GM23338 (cell line): ENCODE measurements around the gene MTMR1. TPM values are rescaled to one million over a fixed set of nuclear protein-coding genes. Genes with fewer than 3 reads are reported as not detected.

Experiments used
- ATAC-seq: fragments of 200-7000 bp; cut with Tn5 transposase; 3 replicates; pipeline ENCODE4 v1.9.1; 2020
- DNase-seq: peaks from one replicate; pipeline ENCODE4 v3.0.0-alpha.2; 2015; ENCODE audit warnings: low spot score
- H2AFZ ChIP-seq: fragments of 200-600 bp; sonication (generic); 2 replicates; pipeline ENCODE4 v1.8.0; 2016; ENCODE audit warnings: antibody characterized with exemption, mild to moderate bottlenecking, moderate library complexity
- H3F3A ChIP-seq: fragments of 200-600 bp; sonication (generic); replicated peaks from 2 replicates; pipeline ENCODE4 v1.8.0; 2017; ENCODE audit warnings: antibody characterized with exemption, mixed run types, low read depth
- H3K27ac ChIP-seq: fragments of 200-600 bp; sonication (generic); 2 replicates; pipeline ENCODE4 v1.6.1; 2016; ENCODE audit warnings: low read depth
- H3K27me3 ChIP-seq: fragments of 200-600 bp; sonication (generic); 2 replicates; pipeline ENCODE4 v1.8.0; 2016; ENCODE audit warnings: mild to moderate bottlenecking, mixed run types, moderate library complexity; ENCODE audit not compliant: insufficient read depth
- H3K36me3 ChIP-seq: fragments of 200-600 bp; sonication (generic); 2 replicates; pipeline ENCODE4 v1.8.0; 2016; ENCODE audit warnings: mild to moderate bottlenecking; ENCODE audit not compliant: insufficient read depth
- H3K4me1 ChIP-seq: fragments of 200-600 bp; sonication (generic); 2 replicates; pipeline ENCODE4 v1.8.0; 2016; ENCODE audit warnings: mild to moderate bottlenecking, moderate library complexity; ENCODE audit not compliant: insufficient read depth
- H3K4me2 ChIP-seq: fragments of 200-600 bp; sonication (generic); 2 replicates; pipeline ENCODE4 v1.7.1; 2017; ENCODE audit warnings: mixed run types
- H3K4me3 ChIP-seq: fragments of 200-600 bp; sonication (generic); 2 replicates; pipeline ENCODE4 v1.6.1; 2016; ENCODE audit warnings: mixed run types
- H3K79me2 ChIP-seq: fragments of 200-600 bp; sonication (generic); replicated peaks from 2 replicates; pipeline ENCODE4 v1.8.0; 2017; ENCODE audit warnings: mild to moderate bottlenecking; ENCODE audit not compliant: insufficient read depth
- H3K9me2 ChIP-seq: fragments of 200-600 bp; sonication (generic); 2 replicates; pipeline ENCODE4 v1.8.0; 2017; ENCODE audit not compliant: insufficient read depth
- H4K20me1 ChIP-seq: fragments of 200-600 bp; sonication (generic); replicated peaks from 2 replicates; pipeline ENCODE4 v1.8.0; 2017; ENCODE audit warnings: mild to moderate bottlenecking; ENCODE audit not compliant: insufficient read depth
- H3K27ac Mint-ChIP-seq: 2 replicates; pipeline ENCODE4 v1.8.0; 2020; ENCODE audit warnings: inconsistent platforms, mild to moderate bottlenecking, moderate library complexity, mixed read lengths
- H3K27me3 Mint-ChIP-seq: 3 replicates; pipeline ENCODE4 v1.8.0; 2022; ENCODE audit warnings: low read depth, mild to moderate bottlenecking, moderate library complexity, mixed read lengths, inconsistent platforms; ENCODE audit not compliant: insufficient read depth, poor library complexity
- H3K36me3 Mint-ChIP-seq: 3 replicates; pipeline ENCODE4 v1.8.0; 2021; ENCODE audit warnings: low read depth, mild to moderate bottlenecking, inconsistent platforms, moderate library complexity, mixed read lengths
- H3K4me1 Mint-ChIP-seq: 3 replicates; pipeline ENCODE4 v1.8.0; 2020; ENCODE audit warnings: mild to moderate bottlenecking, inconsistent platforms, mixed read lengths
- H3K4me3 Mint-ChIP-seq: 3 replicates; pipeline ENCODE4 v1.8.0; 2021; ENCODE audit warnings: moderate library complexity, mild to moderate bottlenecking, inconsistent platforms, mixed read lengths
- H3K9me3 Mint-ChIP-seq: 3 replicates; pipeline ENCODE4 v1.8.0; 2020; ENCODE audit warnings: moderate library complexity, mild to moderate bottlenecking, inconsistent platforms, mixed read lengths
- CREB1 ChIP-seq: fragments of 250-450 bp; sonication (Bioruptor Pico); IDR thresholded peaks from 2 replicates; pipeline ENCODE4 v1.5.0; 2020; ENCODE audit warnings: low read depth, mild to moderate bottlenecking, moderate library complexity
- EZH2 ChIP-seq: fragments of 200-600 bp; sonication (generic); IDR thresholded peaks from one replicate; pipeline ENCODE4 v1.8.0; 2017; ENCODE audit warnings: antibody characterized with exemption, mild to moderate bottlenecking, low read depth; ENCODE audit not compliant: unreplicated experiment
- EZH2phosphoT487 ChIP-seq: fragments of 200-600 bp; sonication (generic); IDR thresholded peaks from one replicate; pipeline ENCODE4 v1.8.1; 2018; ENCODE audit warnings: antibody characterized with exemption; ENCODE audit not compliant: unreplicated experiment
- JUNB ChIP-seq: IDR thresholded peaks from one replicate; pipeline ENCODE4 v1.6.1; 2016; ENCODE audit warnings: antibody characterized with exemption; ENCODE audit not compliant: unreplicated experiment
- POLR2AphosphoS5 ChIP-seq: IDR thresholded peaks from 2 replicates; pipeline ENCODE4 v1.6.1; 2016; ENCODE audit warnings: antibody characterized with exemption, low read depth
- STAT1 ChIP-seq: IDR thresholded peaks from one replicate; pipeline ENCODE4 v1.6.1; 2016; ENCODE audit warnings: antibody characterized with exemption; ENCODE audit not compliant: unreplicated experiment
- ZNF114 ChIP-seq: fragments of 250-450 bp; sonication (Bioruptor Pico); IDR thresholded peaks from 2 replicates; pipeline ENCODE4 v1.5.0; 2020; ENCODE audit warnings: mild to moderate bottlenecking, moderate library complexity
- ZNF331 ChIP-seq: fragments of 250-450 bp; sonication (Bioruptor Pico); IDR thresholded peaks from 2 replicates; pipeline ENCODE4 v1.5.0; 2020; ENCODE audit warnings: low read depth, mild to moderate bottlenecking, moderate library complexity
- polyA plus RNA-seq: library from polyadenylated mRNA; unstranded; fragments of >200 nt; fragmentation: Nextera tagmentation; extraction: Ambion mirVana; gene quantifications from 2 replicates; pipeline ENCODE4 v1.2.1, GENCODE V29; 2016
- total RNA-seq: library from RNA; depleted of rRNA; stranded (reverse); fragments of >200 nt; shearing (Covaris generic); gene quantifications from 2 replicates; pipeline ENCODE4 v1.2.3, GENCODE V29; 2014
- TF ChIP-seq, protein P1 (sequence below): fragments of 250-450 bp; sonication (Bioruptor Pico); IDR thresholded peaks from 2 replicates; pipeline ENCODE4 v1.5.0; 2020; ENCODE audit warnings: mild to moderate bottlenecking, moderate library complexity
- TF ChIP-seq, protein P2 (sequence below): IDR thresholded peaks from 2 replicates; pipeline ENCODE4 v1.6.1; 2016; ENCODE audit warnings: antibody characterized with exemption
- TF ChIP-seq, protein P3 (sequence below), 2 experiments: fragments of 200-600 bp in 1 of 2; sonication (generic) in 1 of 2; conservative IDR thresholded peaks; 2 replicates each; pipeline versions ENCODE4 v1.5.1 to v1.6.1; 2016 to 2017; ENCODE audit warnings: antibody characterized with exemption in 2 of 2, low read depth in 2 of 2, mild to moderate bottlenecking in 2 of 2, moderate library complexity in 1 of 2
- TF ChIP-seq, protein P4 (sequence below): IDR thresholded peaks from one replicate; pipeline ENCODE4 v1.6.1; 2018; ENCODE audit warnings: antibody characterized with exemption; ENCODE audit not compliant: unreplicated experiment

The MTMR1 gene
- total and polyA plus RNA-seq, 2 experiments from 2014 or later, result 4.5 to 19.1 TPM

DNA sequence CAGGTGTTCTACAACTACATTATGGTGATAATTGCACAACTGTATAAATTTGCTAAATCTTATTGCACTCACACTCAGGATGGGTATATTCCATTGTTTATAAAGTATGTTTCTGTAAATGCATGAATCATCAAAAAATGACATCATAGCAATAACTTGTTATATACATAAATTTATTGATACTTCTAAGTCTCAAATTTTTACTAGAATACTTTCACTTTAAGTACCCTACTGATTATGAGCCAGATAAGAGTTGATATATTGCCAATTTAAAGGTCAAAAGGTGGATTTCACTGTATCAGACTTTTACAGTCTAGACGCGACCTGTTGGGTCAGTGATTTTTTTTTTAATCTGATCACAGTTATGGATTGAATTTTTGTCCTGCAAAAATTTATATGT is 37.4 kb upstream of the MTMR1 start:
- Histone ChIP-seq H3F3A (no peaks in the 10 kb centered on the region), H3K4me1 (no peaks in the 10 kb centered on the region), H3K4me3 (no peak overlapping the region), H3K9me2 (no peaks in the 10 kb centered on the region), H3K36me3 (no peaks in the 10 kb centered on the region), H3K79me2 (no peaks in the 10 kb centered on the region), H3K27ac (no peak overlapping the region), H3K27me3 (no peaks in the 10 kb centered on the region), H3K4me2 (no peak overlapping the region), H2AFZ (no peak overlapping the region), H4K20me1 (no peaks in the 10 kb centered on the region)
- H3K27me3 Mint-ChIP-seq, result no peaks in the 10 kb centered on the region
- TF ChIP-seq, protein P1, sequence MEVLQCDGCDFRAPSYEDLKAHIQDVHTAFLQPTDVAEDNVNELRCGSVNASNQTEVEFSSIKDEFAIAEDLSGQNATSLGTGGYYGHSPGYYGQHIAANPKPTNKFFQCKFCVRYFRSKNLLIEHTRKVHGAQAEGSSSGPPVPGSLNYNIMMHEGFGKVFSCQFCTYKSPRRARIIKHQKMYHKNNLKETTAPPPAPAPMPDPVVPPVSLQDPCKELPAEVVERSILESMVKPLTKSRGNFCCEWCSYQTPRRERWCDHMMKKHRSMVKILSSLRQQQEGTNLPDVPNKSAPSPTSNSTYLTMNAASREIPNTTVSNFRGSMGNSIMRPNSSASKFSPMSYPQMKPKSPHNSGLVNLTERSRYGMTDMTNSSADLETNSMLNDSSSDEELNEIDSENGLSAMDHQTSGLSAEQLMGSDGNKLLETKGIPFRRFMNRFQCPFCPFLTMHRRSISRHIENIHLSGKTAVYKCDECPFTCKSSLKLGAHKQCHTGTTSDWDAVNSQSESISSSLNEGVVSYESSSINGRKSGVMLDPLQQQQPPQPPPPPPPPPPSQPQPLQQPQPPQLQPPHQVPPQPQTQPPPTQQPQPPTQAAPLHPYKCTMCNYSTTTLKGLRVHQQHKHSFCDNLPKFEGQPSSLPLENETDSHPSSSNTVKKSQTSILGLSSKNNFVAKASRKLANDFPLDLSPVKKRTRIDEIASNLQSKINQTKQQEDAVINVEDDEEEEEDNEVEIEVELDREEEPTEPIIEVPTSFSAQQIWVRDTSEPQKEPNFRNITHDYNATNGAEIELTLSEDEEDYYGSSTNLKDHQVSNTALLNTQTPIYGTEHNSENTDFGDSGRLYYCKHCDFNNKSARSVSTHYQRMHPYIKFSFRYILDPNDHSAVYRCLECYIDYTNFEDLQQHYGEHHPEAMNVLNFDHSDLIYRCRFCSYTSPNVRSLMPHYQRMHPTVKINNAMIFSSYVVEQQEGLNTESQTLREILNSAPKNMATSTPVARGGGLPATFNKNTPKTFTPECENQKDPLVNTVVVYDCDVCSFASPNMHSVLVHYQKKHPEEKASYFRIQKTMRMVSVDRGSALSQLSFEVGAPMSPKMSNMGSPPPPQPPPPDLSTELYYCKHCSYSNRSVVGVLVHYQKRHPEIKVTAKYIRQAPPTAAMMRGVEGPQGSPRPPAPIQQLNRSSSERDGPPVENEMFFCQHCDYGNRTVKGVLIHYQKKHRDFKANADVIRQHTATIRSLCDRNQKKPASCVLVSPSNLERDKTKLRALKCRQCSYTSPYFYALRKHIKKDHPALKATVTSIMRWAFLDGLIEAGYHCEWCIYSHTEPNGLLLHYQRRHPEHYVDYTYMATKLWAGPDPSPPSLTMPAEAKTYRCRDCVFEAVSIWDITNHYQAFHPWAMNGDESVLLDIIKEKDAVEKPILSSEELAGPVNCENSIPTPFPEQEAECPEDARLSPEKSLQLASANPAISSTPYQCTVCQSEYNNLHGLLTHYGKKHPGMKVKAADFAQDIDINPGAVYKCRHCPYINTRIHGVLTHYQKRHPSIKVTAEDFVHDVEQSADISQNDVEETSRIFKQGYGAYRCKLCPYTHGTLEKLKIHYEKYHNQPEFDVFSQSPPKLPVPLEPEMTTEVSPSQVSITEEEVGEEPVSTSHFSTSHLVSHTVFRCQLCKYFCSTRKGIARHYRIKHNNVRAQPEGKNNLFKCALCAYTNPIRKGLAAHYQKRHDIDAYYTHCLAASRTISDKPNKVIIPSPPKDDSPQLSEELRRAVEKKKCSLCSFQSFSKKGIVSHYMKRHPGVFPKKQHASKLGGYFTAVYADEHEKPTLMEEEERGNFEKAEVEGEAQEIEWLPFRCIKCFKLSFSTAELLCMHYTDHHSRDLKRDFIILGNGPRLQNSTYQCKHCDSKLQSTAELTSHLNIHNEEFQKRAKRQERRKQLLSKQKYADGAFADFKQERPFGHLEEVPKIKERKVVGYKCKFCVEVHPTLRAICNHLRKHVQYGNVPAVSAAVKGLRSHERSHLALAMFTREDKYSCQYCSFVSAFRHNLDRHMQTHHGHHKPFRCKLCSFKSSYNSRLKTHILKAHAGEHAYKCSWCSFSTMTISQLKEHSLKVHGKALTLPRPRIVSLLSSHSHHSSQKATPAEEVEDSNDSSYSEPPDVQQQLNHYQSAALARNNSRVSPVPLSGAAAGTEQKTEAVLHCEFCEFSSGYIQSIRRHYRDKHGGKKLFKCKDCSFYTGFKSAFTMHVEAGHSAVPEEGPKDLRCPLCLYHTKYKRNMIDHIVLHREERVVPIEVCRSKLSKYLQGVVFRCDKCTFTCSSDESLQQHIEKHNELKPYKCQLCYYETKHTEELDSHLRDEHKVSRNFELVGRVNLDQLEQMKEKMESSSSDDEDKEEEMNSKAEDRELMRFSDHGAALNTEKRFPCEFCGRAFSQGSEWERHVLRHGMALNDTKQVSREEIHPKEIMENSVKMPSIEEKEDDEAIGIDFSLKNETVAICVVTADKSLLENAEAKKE, result no peak
- TF ChIP-seq, protein P2, sequence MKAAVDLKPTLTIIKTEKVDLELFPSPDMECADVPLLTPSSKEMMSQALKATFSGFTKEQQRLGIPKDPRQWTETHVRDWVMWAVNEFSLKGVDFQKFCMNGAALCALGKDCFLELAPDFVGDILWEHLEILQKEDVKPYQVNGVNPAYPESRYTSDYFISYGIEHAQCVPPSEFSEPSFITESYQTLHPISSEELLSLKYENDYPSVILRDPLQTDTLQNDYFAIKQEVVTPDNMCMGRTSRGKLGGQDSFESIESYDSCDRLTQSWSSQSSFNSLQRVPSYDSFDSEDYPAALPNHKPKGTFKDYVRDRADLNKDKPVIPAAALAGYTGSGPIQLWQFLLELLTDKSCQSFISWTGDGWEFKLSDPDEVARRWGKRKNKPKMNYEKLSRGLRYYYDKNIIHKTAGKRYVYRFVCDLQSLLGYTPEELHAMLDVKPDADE, result no peak
- no peak for TF ChIP-seq ZNF114 (CRISPR knock-in tag)
- TF ChIP-seq JUNB, result no peak
- TF ChIP-seq ZNF331 (CRISPR knock-in tag), result no peak
- TF ChIP-seq, protein P3, sequence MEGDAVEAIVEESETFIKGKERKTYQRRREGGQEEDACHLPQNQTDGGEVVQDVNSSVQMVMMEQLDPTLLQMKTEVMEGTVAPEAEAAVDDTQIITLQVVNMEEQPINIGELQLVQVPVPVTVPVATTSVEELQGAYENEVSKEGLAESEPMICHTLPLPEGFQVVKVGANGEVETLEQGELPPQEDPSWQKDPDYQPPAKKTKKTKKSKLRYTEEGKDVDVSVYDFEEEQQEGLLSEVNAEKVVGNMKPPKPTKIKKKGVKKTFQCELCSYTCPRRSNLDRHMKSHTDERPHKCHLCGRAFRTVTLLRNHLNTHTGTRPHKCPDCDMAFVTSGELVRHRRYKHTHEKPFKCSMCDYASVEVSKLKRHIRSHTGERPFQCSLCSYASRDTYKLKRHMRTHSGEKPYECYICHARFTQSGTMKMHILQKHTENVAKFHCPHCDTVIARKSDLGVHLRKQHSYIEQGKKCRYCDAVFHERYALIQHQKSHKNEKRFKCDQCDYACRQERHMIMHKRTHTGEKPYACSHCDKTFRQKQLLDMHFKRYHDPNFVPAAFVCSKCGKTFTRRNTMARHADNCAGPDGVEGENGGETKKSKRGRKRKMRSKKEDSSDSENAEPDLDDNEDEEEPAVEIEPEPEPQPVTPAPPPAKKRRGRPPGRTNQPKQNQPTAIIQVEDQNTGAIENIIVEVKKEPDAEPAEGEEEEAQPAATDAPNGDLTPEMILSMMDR (conservative IDR thresholded peaks at IDR 0.05; ENCODE audit: low read depth in 2 of 2), result no peak
- no peak for TF ChIP-seq POLR2AphosphoS5
- TF ChIP-seq EZH2, result no peak
- TF ChIP-seq STAT1, result no peak
- no peak for TF ChIP-seq EZH2phosphoT487
- no peak for TF ChIP-seq CREB1 (CRISPR knock-in tag)
- TF ChIP-seq, protein P4, sequence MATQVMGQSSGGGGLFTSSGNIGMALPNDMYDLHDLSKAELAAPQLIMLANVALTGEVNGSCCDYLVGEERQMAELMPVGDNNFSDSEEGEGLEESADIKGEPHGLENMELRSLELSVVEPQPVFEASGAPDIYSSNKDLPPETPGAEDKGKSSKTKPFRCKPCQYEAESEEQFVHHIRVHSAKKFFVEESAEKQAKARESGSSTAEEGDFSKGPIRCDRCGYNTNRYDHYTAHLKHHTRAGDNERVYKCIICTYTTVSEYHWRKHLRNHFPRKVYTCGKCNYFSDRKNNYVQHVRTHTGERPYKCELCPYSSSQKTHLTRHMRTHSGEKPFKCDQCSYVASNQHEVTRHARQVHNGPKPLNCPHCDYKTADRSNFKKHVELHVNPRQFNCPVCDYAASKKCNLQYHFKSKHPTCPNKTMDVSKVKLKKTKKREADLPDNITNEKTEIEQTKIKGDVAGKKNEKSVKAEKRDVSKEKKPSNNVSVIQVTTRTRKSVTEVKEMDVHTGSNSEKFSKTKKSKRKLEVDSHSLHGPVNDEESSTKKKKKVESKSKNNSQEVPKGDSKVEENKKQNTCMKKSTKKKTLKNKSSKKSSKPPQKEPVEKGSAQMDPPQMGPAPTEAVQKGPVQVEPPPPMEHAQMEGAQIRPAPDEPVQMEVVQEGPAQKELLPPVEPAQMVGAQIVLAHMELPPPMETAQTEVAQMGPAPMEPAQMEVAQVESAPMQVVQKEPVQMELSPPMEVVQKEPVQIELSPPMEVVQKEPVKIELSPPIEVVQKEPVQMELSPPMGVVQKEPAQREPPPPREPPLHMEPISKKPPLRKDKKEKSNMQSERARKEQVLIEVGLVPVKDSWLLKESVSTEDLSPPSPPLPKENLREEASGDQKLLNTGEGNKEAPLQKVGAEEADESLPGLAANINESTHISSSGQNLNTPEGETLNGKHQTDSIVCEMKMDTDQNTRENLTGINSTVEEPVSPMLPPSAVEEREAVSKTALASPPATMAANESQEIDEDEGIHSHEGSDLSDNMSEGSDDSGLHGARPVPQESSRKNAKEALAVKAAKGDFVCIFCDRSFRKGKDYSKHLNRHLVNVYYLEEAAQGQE, result no peak
- no peaks in the 10 kb centered on the region for H3K9me3 Mint-ChIP-seq
- no peak for ATAC-seq
- no peak overlapping the region for H3K27ac Mint-ChIP-seq
- H3K4me1 Mint-ChIP-seq, result no peaks in the 10 kb centered on the region
- H3K4me3 Mint-ChIP-seq, result no peak overlapping the region
- peaks cover 17% of the 10 kb centered on the region; the same call in 2 of the 3 replicates for H3K36me3 Mint-ChIP-seq
- no peak for DNase-seq
